ENCODE measurements around the gene NCOA7. TPM values are rescaled to one million over a fixed set of nuclear protein-coding genes. Genes with fewer than 3 reads are reported as not detected.

The NCOA7 gene
- total RNA-seq, 6 experiments from 2014 or later = 11.4 to 71.8 (median 23.0) TPM

GRCh38 chr6:125850361-125850760, 59.6 kb downstream of the NCOA7 start:
- ATAC-seq = no peak
- intact Hi-C loops (cut with DNase I) = no loop called here
- Histone ChIP-seq H3K36me3 (no peaks in the 10 kb centered on the region), H3K4me3 (no peak overlapping the region), H3K27ac (no peak overlapping the region), H3K27me3 (no peaks in the 10 kb centered on the region), H3K9me3 (no peaks in the 10 kb centered on the region), H3K4me1 (peaks cover 0 to 7% (median 0%) of the 10 kb centered on the region in 4 donors)
- WGBS (ENCODE audit: insufficient coverage, low coverage, low lambda C conversion rate, missing lambda C conversion rate) = 82% methylated on average over 3 of the region's 3 CpGs
- TF ChIP-seq CTCF (IDR thresholded peaks at IDR 0.05) (no peak), POLR2A (IDR thresholded peaks at IDR 0.05) (no peak)
- no peak for DNase-seq

DNA sequence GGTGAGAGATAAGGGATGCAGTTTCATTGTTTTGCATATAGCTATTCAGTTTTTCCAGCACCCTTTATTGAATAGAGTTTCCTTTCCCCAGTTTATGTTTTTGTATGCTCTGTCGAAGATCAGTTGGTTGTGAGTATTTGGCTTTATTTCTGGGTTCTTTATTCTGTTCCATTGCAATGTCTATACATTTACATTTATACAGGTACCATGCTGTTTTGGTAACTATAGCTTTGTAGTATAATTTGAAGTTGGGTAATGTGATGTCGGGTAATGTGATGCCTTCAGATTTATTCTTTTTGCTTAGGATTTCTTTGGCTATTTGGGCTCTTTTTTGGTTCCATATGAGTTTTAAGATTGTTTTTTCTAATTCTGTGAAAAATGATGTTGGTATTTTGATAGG, 61.8 kb downstream of the NCOA7 start:
- H3K27me3 ChIP-seq = no peaks in the 10 kb centered on the region
- 100% methylated on average over 2 of the region's 2 CpGs for WGBS (ENCODE audit: insufficient coverage, low coverage, low lambda C conversion rate, missing lambda C conversion rate)
- DNase-seq (no peak), ATAC-seq (no peak)
- peaks cover 0 to 7% (median 0%) of the 10 kb centered on the region in 4 donors for H3K4me1 ChIP-seq
- H3K9me3 ChIP-seq = no peaks in the 10 kb centered on the region
- H3K4me3 ChIP-seq = no peak overlapping the region
- no peak for TF ChIP-seq CTCF (IDR thresholded peaks at IDR 0.05)
- no peak for TF ChIP-seq POLR2A (IDR thresholded peaks at IDR 0.05)
- H3K36me3 ChIP-seq = no peaks in the 10 kb centered on the region
- no peak overlapping the region for H3K27ac ChIP-seq
- intact Hi-C loops (cut with DNase I) = no loop called here

DNA sequence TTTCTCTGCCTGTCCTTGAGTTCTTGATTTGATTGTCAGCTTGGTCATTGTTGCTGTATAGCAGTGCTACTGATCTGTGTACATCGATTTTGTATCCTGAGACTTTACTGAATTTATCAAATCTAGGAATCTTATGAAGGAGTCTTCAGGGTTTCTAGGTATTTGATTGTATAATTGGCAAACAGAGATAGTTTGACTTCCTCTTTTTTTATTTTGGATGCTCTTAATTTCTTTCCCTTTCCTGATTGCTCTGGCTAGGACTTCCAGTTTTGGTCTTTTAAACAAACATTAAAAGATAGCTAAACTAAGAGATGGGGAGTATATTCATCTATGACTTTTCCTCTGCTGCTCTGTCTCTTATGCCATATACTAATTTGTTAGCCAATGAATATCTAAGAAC, 62.4 kb downstream of the NCOA7 start:
- H3K27ac ChIP-seq = no peak overlapping the region
- DNase-seq (no peak), ATAC-seq (no peak)
- intact Hi-C loops (cut with DNase I) = no loop called here
- no peak overlapping the region for H3K4me3 ChIP-seq
- WGBS (ENCODE audit: insufficient coverage, low coverage, low lambda C conversion rate, missing lambda C conversion rate) = 83% methylated on average over 1 of the region's 1 CpG
- no peaks in the 10 kb centered on the region for H3K9me3 ChIP-seq
- H3K36me3 ChIP-seq = no peaks in the 10 kb centered on the region
- TF ChIP-seq CTCF (IDR thresholded peaks at IDR 0.05) (no peak), POLR2A (IDR thresholded peaks at IDR 0.05) (no peak)
- no peaks in the 10 kb centered on the region for H3K27me3 ChIP-seq
- peaks cover 0 to 7% (median 0%) of the 10 kb centered on the region in 4 donors for H3K4me1 ChIP-seq

- intact Hi-C loops (cut with DNase I) = no loop called here
- TF ChIP-seq POLR2A (IDR thresholded peaks at IDR 0.05) = no peak
- no peak for TF ChIP-seq CTCF (IDR thresholded peaks at IDR 0.05)
- Histone ChIP-seq H3K4me3 (no peak overlapping the region), H3K4me1 (peaks cover 0 to 7% (median 0%) of the 10 kb centered on the region in 4 donors), H3K27ac (no peak overlapping the region), H3K36me3 (no peaks in the 10 kb centered on the region), H3K9me3 (no peaks in the 10 kb centered on the region), H3K27me3 (no peaks in the 10 kb centered on the region)
- DNase-seq (no peak), ATAC-seq (peak in 1 of 4 donors; percentile 51)
- 45% methylated on average over 1 of the region's 1 CpG for WGBS (ENCODE audit: insufficient coverage, low coverage, low lambda C conversion rate, missing lambda C conversion rate)
These were observed 63.0 kb downstream of the NCOA7 start for GRCh38 chr6:125853756-125854155.

- no peaks in the 10 kb centered on the region for H3K9me3 ChIP-seq
- no peak for ATAC-seq
- no peak for DNase-seq
These were observed 63.6 kb downstream of the NCOA7 start for GRCh38 chr6:125854355-125854754.

More at GRCh38 chr6:125854355-125854754, 63.6 kb downstream of the NCOA7 start:
- intact Hi-C loops (cut with DNase I) = no loop called here
- Histone ChIP-seq H3K27me3 (no peaks in the 10 kb centered on the region), H3K4me3 (no peak overlapping the region), H3K4me1 (peaks cover 0 to 7% (median 0%) of the 10 kb centered on the region in 4 donors), H3K27ac (no peak overlapping the region), H3K36me3 (no peaks in the 10 kb centered on the region)
- TF ChIP-seq POLR2A (IDR thresholded peaks at IDR 0.05) (no peak), CTCF (IDR thresholded peaks at IDR 0.05) (no peak)

Data from right lobe of liver (tissue), 6 donors.